ENCODE measurements around the gene BICC1.
A peak's percentile ranks its signal among the peaks of the same experiment; 100 is the strongest.

BICC1 gene

GRCh38 chr10:58813573-58813972, 300.9 kb downstream of the BICC1 start:
- in situ Hi-C loops (cut with HindIII; ENCODE audit: low pct_unique_long_range_greater_than_20kb, low sequenced_read_pairs): no loop called here
- peak; percentile 6 to 49 for DNase-seq (ENCODE audit: low read depth in 1 of 2, low spot score in 1 of 2)
- no peak for TF ChIP-seq JUND (IDR thresholded peaks at IDR 0.05; ENCODE audit: low read depth)

GRCh38 chr10:58817201-58817846, 304.7 kb downstream of the BICC1 start:
- in situ Hi-C loops (cut with HindIII; ENCODE audit: low pct_unique_long_range_greater_than_20kb, low sequenced_read_pairs): no loop called here
- TF ChIP-seq JUND (IDR thresholded peaks at IDR 0.05; ENCODE audit: low read depth): no peak
- no peak for DNase-seq (ENCODE audit: low read depth in 1 of 2, low spot score in 1 of 2)

GRCh38 chr10:58818900-58819299, 306.2 kb downstream of the BICC1 start:
- DNase-seq (ENCODE audit: low read depth in 1 of 2, low spot score in 1 of 2): peak in 1 of 2 experiments; percentile 33
- in situ Hi-C loops (cut with HindIII; ENCODE audit: low pct_unique_long_range_greater_than_20kb, low sequenced_read_pairs): no loop called here
- TF ChIP-seq JUND (IDR thresholded peaks at IDR 0.05; ENCODE audit: low read depth): no peak

- no peak for TF ChIP-seq JUND (IDR thresholded peaks at IDR 0.05; ENCODE audit: low read depth)
- in situ Hi-C loops (cut with HindIII; ENCODE audit: low pct_unique_long_range_greater_than_20kb, low sequenced_read_pairs): no loop called here
Measured at GRCh38 chr10:58820386-58820785, 307.7 kb downstream of the BICC1 start.

GRCh38 chr10:58820861-58821751, 308.4 kb downstream of the BICC1 start:
- DNase-seq (ENCODE audit: low read depth in 1 of 2, low spot score in 1 of 2): no peak
- no peak for TF ChIP-seq JUND (IDR thresholded peaks at IDR 0.05; ENCODE audit: low read depth)
- in situ Hi-C loops (cut with HindIII; ENCODE audit: low pct_unique_long_range_greater_than_20kb, low sequenced_read_pairs): no loop called here

More at GRCh38 chr10:58820386-58820785, 307.7 kb downstream of the BICC1 start:
- DNase-seq (ENCODE audit: low read depth in 1 of 2, low spot score in 1 of 2): no peak

GRCh38 chr10:58821752-58822056, 309.0 kb downstream of the BICC1 start:
- no peak for TF ChIP-seq JUND (IDR thresholded peaks at IDR 0.05; ENCODE audit: low read depth)
- no peak for DNase-seq (ENCODE audit: low read depth in 1 of 2, low spot score in 1 of 2)
- in situ Hi-C loops (cut with HindIII; ENCODE audit: low pct_unique_long_range_greater_than_20kb, low sequenced_read_pairs): no loop called here

- TF ChIP-seq JUND (IDR thresholded peaks at IDR 0.05; ENCODE audit: low read depth): no peak
- DNase-seq (ENCODE audit: low read depth in 1 of 2, low spot score in 1 of 2): no peak
- in situ Hi-C loops (cut with HindIII; ENCODE audit: low pct_unique_long_range_greater_than_20kb, low sequenced_read_pairs): no loop called here
Measured at GRCh38 chr10:58823983-58824382, 311.3 kb downstream of the BICC1 start.

- in situ Hi-C loops (cut with HindIII; ENCODE audit: low pct_unique_long_range_greater_than_20kb, low sequenced_read_pairs): no loop called here
- DNase-seq (ENCODE audit: low read depth in 1 of 2, low spot score in 1 of 2): no peak
- no peak for TF ChIP-seq JUND (IDR thresholded peaks at IDR 0.05; ENCODE audit: low read depth)
Measured at GRCh38 chr10:58824396-58824795, 311.7 kb downstream of the BICC1 start.

- in situ Hi-C loops (cut with HindIII; ENCODE audit: low pct_unique_long_range_greater_than_20kb, low sequenced_read_pairs): no loop called here
- no peak for DNase-seq (ENCODE audit: low read depth in 1 of 2, low spot score in 1 of 2)
- no peak for TF ChIP-seq JUND (IDR thresholded peaks at IDR 0.05; ENCODE audit: low read depth)
Measured at GRCh38 chr10:58826694-58827093, 314.0 kb downstream of the BICC1 start.

GRCh38 chr10:58827381-58827780, 314.7 kb downstream of the BICC1 start:
- no peak for DNase-seq (ENCODE audit: low read depth in 1 of 2, low spot score in 1 of 2)
- in situ Hi-C loops (cut with HindIII; ENCODE audit: low pct_unique_long_range_greater_than_20kb, low sequenced_read_pairs): no loop called here
- TF ChIP-seq JUND (IDR thresholded peaks at IDR 0.05; ENCODE audit: low read depth): no peak

GRCh38 chr10:58829839-58830238, 317.2 kb downstream of the BICC1 start:
- TF ChIP-seq JUND (IDR thresholded peaks at IDR 0.05; ENCODE audit: low read depth): no peak
- in situ Hi-C loops (cut with HindIII; ENCODE audit: low pct_unique_long_range_greater_than_20kb, low sequenced_read_pairs): no loop called here
- DNase-seq (ENCODE audit: low read depth in 1 of 2, low spot score in 1 of 2): no peak

- in situ Hi-C loops (cut with HindIII; ENCODE audit: low pct_unique_long_range_greater_than_20kb, low sequenced_read_pairs): no loop called here
- no peak for TF ChIP-seq JUND (IDR thresholded peaks at IDR 0.05; ENCODE audit: low read depth)
- DNase-seq (ENCODE audit: low read depth in 1 of 2, low spot score in 1 of 2): no peak
Measured at GRCh38 chr10:58830697-58831096, 318.0 kb downstream of the BICC1 start.

GRCh38 chr10:58833771-58834561, 321.3 kb downstream of the BICC1 start:
- DNase-seq (ENCODE audit: low read depth in 1 of 2, low spot score in 1 of 2): no peak
- in situ Hi-C loops (cut with HindIII; ENCODE audit: low pct_unique_long_range_greater_than_20kb, low sequenced_read_pairs): no loop called here
- TF ChIP-seq JUND (IDR thresholded peaks at IDR 0.05; ENCODE audit: low read depth): no peak
